Measurements from ENCODE around the gene TMEM131L.
"Not testable (repeated sequence)": the region's sequence is repeated elsewhere in the genome, so short reads cannot be mapped to it uniquely, and the experiment has no call there.

TMEM131L gene

DNA sequence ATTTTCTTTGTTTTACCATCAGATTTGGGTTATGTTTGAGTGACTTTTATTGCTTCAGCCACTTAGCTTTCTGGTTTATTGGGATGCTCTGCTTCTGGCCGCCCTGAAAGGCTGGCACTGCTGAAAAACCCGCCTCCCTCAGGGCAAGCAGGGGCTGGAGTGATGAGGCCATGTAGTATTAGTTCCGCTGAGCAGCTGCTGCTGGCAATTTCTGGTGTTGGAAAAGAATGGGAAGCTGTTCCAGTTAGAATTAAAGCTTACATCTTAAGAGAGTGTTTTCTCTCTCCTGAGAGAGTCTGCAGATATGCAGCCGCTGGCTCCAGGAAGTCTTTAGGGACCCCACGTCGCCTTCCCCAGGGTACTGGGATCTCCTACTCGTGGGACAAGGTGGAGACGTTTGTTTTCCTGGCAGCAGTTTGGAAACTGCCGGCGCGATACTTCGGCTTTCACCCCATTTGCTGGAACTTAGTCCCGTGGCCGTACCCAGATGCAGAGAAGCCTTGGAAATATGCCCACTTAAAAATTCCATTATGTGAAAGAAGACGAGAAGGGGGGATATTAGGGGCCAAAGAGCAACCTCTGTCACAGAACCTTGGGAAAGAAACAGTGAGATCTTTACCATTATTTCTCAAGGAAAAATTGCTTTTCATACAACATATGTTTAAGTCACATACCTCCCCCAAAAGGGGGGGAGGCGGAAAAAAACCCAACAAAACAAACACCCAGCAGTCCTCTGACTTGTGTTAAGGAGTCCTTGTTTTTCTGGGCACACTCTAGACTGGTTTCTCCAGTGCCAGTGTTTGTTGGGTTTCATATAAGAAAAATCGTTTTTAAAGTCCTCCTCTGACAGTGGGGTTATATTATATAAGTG, 72.6 kb downstream of the TMEM131L start:
- peaks cover 34% of the 10 kb centered on the region for H3K4me1 ChIP-seq (ENCODE audit: insufficient read depth, low read length)
- H3K36me3 ChIP-seq (ENCODE audit: insufficient read depth, low read length), result no peaks in the 10 kb centered on the region
- no peak overlapping the region for H3K9ac ChIP-seq (ENCODE audit: low read depth, low read length)
- H3K9me3 ChIP-seq (ENCODE audit: control insufficient read depth, insufficient read depth, low read length), result no peaks in the 10 kb centered on the region

DNA sequence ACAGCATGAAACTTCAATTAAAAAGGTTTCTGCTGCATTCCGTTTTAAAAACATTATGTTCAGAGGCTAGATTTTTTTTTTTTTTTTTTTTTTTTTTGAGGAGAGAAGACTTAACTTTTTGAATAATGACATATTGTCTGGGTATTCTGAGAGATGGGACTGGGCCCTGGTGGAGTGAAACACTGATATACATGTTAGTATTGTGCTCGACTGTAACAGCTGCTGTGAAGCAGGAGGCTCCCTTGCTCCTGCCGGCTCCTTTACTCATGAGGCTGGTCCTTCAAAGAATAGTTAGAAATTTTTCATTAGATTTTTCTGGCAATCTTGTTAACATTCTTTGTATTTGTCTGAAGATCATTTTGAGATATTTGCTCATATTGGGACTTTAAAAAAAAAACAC, 73.3 kb downstream of the TMEM131L start:
- H3K9ac ChIP-seq (ENCODE audit: low read depth, low read length), result no peak overlapping the region
- H3K36me3 ChIP-seq (ENCODE audit: insufficient read depth, low read length), result no peaks in the 10 kb centered on the region
- peaks cover 38% of the 10 kb centered on the region for H3K4me1 ChIP-seq (ENCODE audit: insufficient read depth, low read length)
- no peaks in the 10 kb centered on the region for H3K9me3 ChIP-seq (ENCODE audit: control insufficient read depth, insufficient read depth, low read length)

DNA sequence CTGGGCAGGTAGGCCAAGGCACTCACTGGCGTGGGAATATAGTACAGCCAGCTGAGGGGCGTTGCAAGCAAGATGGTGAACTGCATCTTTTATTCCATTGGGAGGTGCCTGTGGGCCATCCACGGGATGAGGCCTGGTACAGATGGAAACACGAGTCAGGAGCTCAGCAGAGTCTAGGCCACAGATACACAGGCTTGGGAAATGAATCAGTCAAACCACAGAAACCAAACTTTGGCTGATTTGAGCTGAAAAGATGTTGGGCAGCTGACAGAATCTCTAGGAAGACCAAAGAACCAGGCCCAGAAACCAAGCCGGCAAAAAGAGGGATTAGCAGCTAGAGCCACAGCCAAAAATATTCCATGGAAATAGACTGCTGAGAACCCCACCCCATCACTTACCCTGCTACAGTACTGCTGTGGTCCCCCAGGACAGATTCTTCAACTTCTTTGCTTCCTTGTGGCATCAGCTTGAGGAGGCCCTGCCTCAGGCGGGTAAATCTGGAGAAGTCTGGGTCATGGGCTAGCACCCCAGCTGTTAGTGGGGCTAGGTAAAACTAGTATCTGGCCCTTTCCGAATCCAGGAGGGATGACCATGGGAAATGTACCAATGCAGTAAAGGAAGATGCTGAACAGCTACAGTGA, 75.4 kb downstream of the TMEM131L start:
- H3K9me3 ChIP-seq (ENCODE audit: control insufficient read depth, insufficient read depth, low read length), result no peaks in the 10 kb centered on the region
- no peaks in the 10 kb centered on the region for H3K36me3 ChIP-seq (ENCODE audit: insufficient read depth, low read length)
- H3K9ac ChIP-seq (ENCODE audit: low read depth, low read length), result no peak overlapping the region
- peaks cover 22% of the 10 kb centered on the region for H3K4me1 ChIP-seq (ENCODE audit: insufficient read depth, low read length)

DNA sequence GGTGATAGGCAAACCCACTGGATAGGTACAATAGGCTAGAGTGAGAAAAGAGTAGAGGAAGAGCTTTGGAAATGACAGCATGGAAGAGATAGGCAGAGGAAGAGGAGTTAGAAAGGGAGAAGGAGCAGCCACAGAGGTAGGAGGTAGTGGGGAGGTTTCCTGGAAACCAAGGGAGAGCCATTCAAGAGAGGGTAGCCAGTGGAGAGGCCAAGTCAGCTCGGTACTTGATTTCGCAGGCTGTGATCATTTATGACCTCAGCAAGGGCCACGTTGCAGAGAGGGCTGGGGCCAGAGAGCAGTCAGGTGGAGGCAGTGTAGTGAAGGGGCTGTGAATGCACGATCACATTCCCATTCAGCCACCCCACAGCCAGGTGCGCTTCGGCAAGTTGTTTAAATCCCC, 76.0 kb downstream of the TMEM131L start:
- Histone ChIP-seq H3K4me1 (ENCODE audit: insufficient read depth, low read length) (peaks cover 20% of the 10 kb centered on the region), H3K9ac (ENCODE audit: low read depth, low read length) (no peak overlapping the region), H3K36me3 (ENCODE audit: insufficient read depth, low read length) (no peaks in the 10 kb centered on the region)

DNA sequence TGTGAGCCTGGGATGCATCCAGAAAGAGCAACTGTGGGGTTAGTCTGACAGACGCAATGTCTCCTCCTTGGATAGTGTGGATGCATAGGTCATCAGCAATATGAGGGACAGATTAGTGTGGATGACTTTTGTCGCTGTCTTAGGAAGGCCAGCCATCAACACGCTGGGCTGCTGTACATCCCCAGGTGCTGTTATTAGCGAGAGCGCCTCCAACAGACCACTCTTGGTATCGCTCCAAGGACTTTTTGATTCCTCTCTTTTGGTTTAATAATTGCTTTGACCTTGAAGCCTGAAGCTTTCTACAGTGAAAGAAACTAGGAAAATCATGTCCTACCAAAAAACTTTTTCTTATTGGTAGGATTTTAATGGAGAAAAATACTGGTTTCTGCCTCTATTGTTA, 76.7 kb downstream of the TMEM131L start:
- Histone ChIP-seq H3K4me1 (ENCODE audit: insufficient read depth, low read length) (peaks cover 13% of the 10 kb centered on the region), H3K9ac (ENCODE audit: low read depth, low read length) (no peak overlapping the region), H3K36me3 (ENCODE audit: insufficient read depth, low read length) (no peaks in the 10 kb centered on the region), H3K9me3 (ENCODE audit: control insufficient read depth, insufficient read depth, low read length) (no peaks in the 10 kb centered on the region)

More for the DNA sequence above, 76.0 kb downstream of the TMEM131L start:
- no peaks in the 10 kb centered on the region for H3K9me3 ChIP-seq (ENCODE audit: control insufficient read depth, insufficient read depth, low read length)

DNA sequence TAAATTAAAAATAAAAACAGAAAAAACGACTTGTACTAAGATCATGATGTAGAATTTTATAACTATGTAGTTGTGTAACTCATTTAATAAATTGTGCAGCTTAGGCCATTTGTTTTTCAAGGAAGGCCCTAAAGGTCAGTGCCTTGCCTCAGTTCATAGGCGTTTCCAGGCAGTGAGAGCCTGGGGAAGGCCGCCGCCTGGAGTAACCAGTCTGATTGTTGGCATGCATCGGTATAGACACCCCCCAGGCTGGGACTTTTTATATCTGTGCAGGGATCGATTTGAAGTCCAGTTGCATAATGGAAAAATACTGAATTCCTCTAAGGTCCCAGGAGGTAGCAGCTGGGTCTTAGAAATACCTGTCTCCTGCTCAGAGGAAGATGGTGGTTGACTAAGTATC, 77.2 kb downstream of the TMEM131L start:
- Histone ChIP-seq H3K36me3 (ENCODE audit: insufficient read depth, low read length) (no peaks in the 10 kb centered on the region), H3K9ac (ENCODE audit: low read depth, low read length) (no peak overlapping the region), H3K9me3 (ENCODE audit: control insufficient read depth, insufficient read depth, low read length) (no peaks in the 10 kb centered on the region), H3K4me1 (ENCODE audit: insufficient read depth, low read length) (peaks cover 8% of the 10 kb centered on the region)

DNA sequence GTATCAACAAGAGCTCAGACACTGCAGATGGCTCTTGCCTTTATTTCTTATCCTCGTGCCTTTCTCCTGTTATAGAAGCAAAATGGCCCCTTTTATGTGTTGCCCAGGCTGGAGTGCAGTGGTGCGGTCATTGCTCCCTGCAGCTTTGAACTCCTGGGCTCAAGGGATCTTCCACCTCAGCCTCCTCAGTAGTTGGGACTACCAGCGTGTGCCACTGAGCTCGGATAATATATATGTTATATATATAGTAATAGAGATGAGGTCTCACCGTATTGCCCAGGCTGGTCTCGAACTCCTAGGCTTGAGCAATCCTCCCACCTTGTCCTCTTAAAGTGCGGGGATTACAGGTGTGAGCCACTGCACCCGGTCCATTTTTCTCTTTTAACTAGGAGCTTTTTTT, 79.7 kb downstream of the TMEM131L start:
- Histone ChIP-seq H3K9ac (ENCODE audit: low read depth, low read length) (no peak overlapping the region), H3K36me3 (ENCODE audit: insufficient read depth, low read length) (no peaks in the 10 kb centered on the region), H3K4me1 (ENCODE audit: insufficient read depth, low read length) (peaks cover 8% of the 10 kb centered on the region), H3K9me3 (ENCODE audit: control insufficient read depth, insufficient read depth, low read length) (no peaks in the 10 kb centered on the region)

DNA sequence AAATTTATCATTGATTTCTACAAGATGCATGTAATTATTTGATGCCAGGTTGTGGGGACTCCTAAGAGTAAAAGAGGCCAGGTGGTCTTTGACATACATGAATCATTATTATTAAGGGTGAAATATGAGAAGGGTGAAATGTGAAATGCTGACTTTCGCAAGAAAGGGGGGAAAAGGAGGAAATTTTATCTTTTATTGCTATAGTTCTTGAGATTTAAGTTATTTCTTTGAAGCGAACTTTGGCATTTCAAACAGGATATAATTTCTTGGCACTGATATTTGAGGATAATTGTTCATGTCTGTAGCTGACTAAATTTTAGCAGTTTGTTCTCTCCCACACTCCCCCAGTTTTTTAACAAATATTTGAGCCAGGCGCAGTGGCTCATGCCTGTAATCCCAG, 80.1 kb downstream of the TMEM131L start:
- Histone ChIP-seq H3K4me1 (ENCODE audit: insufficient read depth, low read length) (peaks cover 8% of the 10 kb centered on the region), H3K9ac (ENCODE audit: low read depth, low read length) (no peak overlapping the region), H3K9me3 (ENCODE audit: control insufficient read depth, insufficient read depth, low read length) (no peaks in the 10 kb centered on the region), H3K36me3 (ENCODE audit: insufficient read depth, low read length) (no peaks in the 10 kb centered on the region)

DNA sequence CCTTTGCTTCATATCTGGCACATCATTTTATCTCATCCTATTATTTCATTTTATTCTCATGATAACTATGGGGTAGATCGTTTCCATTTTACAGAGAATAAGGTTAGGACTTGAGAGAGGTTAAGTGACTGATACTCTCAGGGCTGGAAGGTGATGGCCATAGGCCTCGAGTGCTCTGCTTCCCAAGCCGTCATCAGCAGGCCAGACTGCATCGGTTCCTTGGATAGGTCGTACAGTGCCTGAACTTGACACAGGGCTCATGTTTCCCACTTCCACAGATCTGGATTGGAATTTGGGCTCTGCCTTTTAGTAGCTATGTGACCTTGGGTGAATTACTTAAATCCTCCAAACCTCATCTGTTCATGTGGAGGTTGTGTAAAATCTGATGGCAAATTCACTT, 81.4 kb downstream of the TMEM131L start:
- Histone ChIP-seq H3K9me3 (ENCODE audit: control insufficient read depth, insufficient read depth, low read length) (no peaks in the 10 kb centered on the region), H3K4me1 (ENCODE audit: insufficient read depth, low read length) (peaks cover 8% of the 10 kb centered on the region), H3K9ac (ENCODE audit: low read depth, low read length) (no peak overlapping the region), H3K36me3 (ENCODE audit: insufficient read depth, low read length) (no peaks in the 10 kb centered on the region)

DNA sequence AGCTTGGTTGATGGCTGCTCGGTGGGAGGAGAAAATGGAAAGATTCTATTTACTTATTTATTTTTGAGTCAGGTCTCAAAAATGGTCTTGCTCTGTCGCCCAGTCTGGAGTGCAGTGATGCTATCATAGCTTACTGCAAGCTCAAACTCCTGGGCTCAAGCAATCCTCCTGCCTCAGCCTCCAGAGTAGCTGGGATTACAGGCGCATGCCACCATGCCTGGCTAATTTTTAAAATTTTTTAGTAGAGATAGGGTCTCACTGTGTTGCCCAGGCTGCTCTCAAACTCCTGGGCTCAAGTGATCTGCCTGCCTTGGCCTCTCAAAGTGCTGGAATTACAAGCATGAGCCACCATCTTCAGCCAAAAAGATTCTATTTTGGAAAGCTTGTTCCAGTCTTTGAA, 82.7 kb downstream of the TMEM131L start:
- H3K4me1 ChIP-seq (ENCODE audit: insufficient read depth, low read length); H3K9ac ChIP-seq (ENCODE audit: low read depth, low read length); H3K36me3 ChIP-seq (ENCODE audit: insufficient read depth, low read length); H3K9me3 ChIP-seq (ENCODE audit: control insufficient read depth, insufficient read depth, low read length): not testable (repeated sequence)

DNA sequence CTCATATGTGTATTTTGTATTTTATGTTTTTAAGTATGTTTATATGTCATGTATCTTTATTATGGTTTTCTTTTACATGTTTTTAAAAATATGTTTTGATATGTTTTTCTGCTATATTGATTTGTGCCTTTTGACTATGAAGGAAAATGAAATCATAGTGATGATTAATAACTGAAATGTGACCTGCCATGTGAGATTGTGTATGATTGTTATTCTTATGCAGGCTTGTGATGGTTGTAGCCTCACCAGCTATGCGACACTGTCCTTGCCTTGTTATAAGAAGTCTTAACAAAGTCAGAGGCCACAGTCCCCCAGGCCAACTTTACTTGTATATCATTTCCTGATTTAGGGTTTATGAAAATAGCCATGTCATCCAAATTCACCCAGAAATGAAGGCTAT, 83.2 kb downstream of the TMEM131L start:
- no peaks in the 10 kb centered on the region for H3K36me3 ChIP-seq (ENCODE audit: insufficient read depth, low read length)
- H3K9ac ChIP-seq (ENCODE audit: low read depth, low read length), result no peak overlapping the region
- H3K4me1 ChIP-seq (ENCODE audit: insufficient read depth, low read length), result no peaks in the 10 kb centered on the region
- H3K9me3 ChIP-seq (ENCODE audit: control insufficient read depth, insufficient read depth, low read length), result no peaks in the 10 kb centered on the region

DNA sequence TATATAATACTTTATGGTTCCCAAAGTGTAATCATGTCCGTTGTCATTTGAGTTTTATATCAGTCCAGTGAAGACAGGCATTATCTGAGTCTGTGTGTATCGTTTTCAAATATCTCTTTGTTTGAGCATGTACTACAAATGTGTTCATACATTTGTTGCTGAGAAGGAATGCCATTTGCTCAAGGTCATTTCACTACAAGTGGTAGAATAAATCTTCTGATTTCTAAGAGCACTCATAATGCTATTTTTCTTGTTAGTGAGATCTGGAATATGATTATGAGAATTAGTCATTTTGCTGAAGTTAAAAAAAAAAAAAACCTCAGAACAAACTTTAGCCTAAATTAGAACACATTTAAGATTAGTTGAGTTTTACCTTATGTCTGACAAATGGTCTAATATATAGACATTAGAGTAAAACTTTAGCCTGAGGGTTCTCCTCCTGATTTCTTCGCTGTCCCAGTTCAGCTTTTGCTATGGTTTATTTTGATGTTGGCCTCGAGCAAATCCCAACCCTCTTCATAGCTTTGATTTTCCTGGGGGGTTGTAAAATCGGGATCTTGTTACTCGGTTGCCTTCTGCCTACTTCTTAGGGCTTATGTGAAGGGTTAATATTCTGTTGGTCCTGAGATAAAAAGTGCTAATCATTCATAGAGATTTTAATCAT, 87.1 kb downstream of the TMEM131L start:
- Histone ChIP-seq H3K9me3 (ENCODE audit: control insufficient read depth, insufficient read depth, low read length) (no peaks in the 10 kb centered on the region), H3K9ac (ENCODE audit: low read depth, low read length) (no peak overlapping the region), H3K36me3 (ENCODE audit: insufficient read depth, low read length) (0 out of 2 replicates have a peak, but pooled peaks cover 3% of the 10 kb centered on the region), H3K4me1 (ENCODE audit: insufficient read depth, low read length) (no peaks in the 10 kb centered on the region)

DNA sequence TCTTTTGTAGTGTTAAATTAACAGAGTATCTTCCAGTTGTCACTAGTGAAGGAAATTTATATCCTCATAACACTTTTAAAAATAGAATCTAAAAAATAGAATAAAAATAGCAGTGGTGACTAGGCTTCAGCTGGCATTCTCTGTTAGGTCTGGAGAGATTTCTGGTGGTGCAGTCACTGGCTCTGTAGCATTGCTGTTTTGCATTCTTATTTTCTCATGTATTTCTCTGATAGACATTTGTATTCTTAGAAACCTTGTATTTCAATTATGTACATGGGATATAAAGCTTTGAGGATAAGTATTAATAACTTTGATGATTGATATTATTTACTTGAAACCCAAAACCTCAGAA, 87.6 kb downstream of the TMEM131L start:
- Histone ChIP-seq H3K9me3 (ENCODE audit: control insufficient read depth, insufficient read depth, low read length) (no peaks in the 10 kb centered on the region), H3K4me1 (ENCODE audit: insufficient read depth, low read length) (no peaks in the 10 kb centered on the region), H3K36me3 (ENCODE audit: insufficient read depth, low read length) (0 out of 2 replicates have a peak, but pooled peaks cover 3% of the 10 kb centered on the region), H3K9ac (ENCODE audit: low read depth, low read length) (no peak overlapping the region)

DNA sequence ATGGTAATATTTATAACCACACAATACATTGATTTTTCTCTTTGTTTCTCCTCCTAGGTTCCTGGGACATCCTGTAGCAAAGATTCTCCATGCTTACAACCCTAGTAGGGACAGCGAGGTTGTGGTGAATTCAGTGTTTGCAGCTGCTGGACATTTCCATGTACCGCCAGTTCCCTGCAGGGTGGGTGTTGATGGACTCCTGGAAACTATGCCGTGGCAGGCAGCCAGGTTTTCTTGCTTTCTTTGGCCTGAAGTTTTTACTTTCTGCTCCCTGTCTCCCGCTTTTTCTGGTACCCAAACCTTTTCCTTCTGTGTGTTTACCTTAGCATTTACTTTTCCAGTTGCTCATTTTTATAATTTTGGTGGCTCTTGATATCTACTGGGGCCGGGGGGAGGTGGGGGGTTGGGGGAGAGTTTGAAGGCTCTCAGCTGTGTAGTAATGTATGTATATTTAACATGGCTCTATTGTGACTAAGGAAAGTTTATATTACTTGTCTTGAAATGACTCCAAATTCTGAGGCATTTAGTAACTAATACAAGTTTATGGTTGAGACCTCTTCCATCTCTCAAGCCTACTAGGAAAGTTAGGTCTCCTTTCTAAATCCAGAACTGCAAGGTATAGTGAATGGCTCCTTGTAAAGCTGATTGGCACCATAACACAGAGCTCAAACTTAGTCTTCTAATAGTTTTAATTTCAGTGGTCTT, 89.7 kb downstream of the TMEM131L start:
- Histone ChIP-seq H3K36me3 (ENCODE audit: insufficient read depth, low read length) (0 out of 2 replicates have a peak, but pooled peaks cover 3% of the 10 kb centered on the region), H3K9me3 (ENCODE audit: control insufficient read depth, insufficient read depth, low read length) (no peaks in the 10 kb centered on the region), H3K9ac (ENCODE audit: low read depth, low read length) (no peak overlapping the region), H3K4me1 (ENCODE audit: insufficient read depth, low read length) (no peaks in the 10 kb centered on the region)

Measured in ES-I3 (cell line).